Erythroblast (primary cell): ENCODE results near the gene SLC25A13.

Experiments used
- GATA1 ChIP-seq: IDR thresholded peaks from 2 replicates; pipeline ENCODE4 v1.6.1; 2011; ENCODE audit warnings: low read depth, mild to moderate bottlenecking, control low read depth, low read length, moderate library complexity
- POLR2A ChIP-seq: IDR thresholded peaks from 2 replicates; pipeline ENCODE4 v1.6.1; 2011; ENCODE audit warnings: mild to moderate bottlenecking, low read length

DNA sequence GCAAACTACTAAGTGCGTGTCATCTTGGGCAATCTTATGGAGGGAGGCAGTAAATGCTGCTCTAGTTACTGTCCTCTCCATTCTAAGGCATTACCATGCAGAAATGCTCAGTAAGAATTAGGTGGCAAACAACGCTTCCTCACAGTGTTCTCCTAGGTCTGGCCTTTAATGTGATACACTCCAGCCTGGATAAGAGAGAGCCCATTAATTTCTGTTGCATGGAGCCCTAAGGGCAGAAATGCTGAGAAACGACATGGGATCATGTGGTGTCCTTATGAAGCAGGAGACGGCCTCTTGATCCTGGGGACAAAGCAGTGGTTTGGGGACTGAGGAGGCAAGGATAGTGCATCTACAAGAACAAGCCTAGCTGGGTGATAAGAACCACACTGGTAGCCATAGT lies 44.0 kb downstream of the SLC25A13 start:
- TF ChIP-seq GATA1 (no peak), POLR2A (no peak)
